Neuronal stem cell (in vitro differentiated cells): ENCODE results near the gene CCDC102A.

ENCODE experiments used
- DNase-seq: peaks from one replicate; pipeline ENCODE4 v3.0.0-alpha.2; 2013; ENCODE audit warnings: low spot score
- H2AFZ ChIP-seq: one replicate; pipeline ENCODE4 v1.6.1; 2013; ENCODE audit warnings: mild to moderate bottlenecking, low read length, inconsistent platforms
- H2AK5ac ChIP-seq: 2 replicates; pipeline ENCODE4 v1.6.1; 2013; ENCODE audit warnings: low read depth, mild to moderate bottlenecking, inconsistent platforms, low read length, moderate library complexity, mixed read lengths
- H2BK120ac ChIP-seq: 2 replicates; pipeline ENCODE4 v1.6.1; 2013; ENCODE audit warnings: low read depth, mild to moderate bottlenecking, inconsistent platforms, low read length, moderate library complexity, mixed read lengths
- H2BK12ac ChIP-seq: one replicate; pipeline ENCODE4 v1.6.1; 2013; ENCODE audit warnings: low read length, inconsistent platforms
- H2BK15ac ChIP-seq: 2 replicates; pipeline ENCODE4 v1.6.1; 2013; ENCODE audit warnings: mild to moderate bottlenecking, low read length, inconsistent platforms, mixed read lengths
- H2BK5ac ChIP-seq: one replicate; pipeline ENCODE4 v1.6.1; 2013; ENCODE audit warnings: inconsistent platforms, mild to moderate bottlenecking, low read length, moderate library complexity
- H3K14ac ChIP-seq: one replicate; pipeline ENCODE4 v1.6.1; 2013; ENCODE audit warnings: low read length, inconsistent platforms
- H3K18ac ChIP-seq: 2 replicates; pipeline ENCODE4 v1.6.1; 2013; ENCODE audit warnings: low read length, inconsistent platforms
- H3K23ac ChIP-seq: 2 replicates; pipeline ENCODE4 v1.6.1; 2013; ENCODE audit warnings: low read depth, mild to moderate bottlenecking, mixed read lengths, low read length, inconsistent platforms; ENCODE audit not compliant: poor library complexity
- H3K27ac ChIP-seq: replicated peaks from 3 replicates; pipeline ENCODE4 v1.5.1; 2013; ENCODE audit warnings: low read length, inconsistent platforms
- H3K27me3 ChIP-seq, 3 experiments: 2 replicates each; pipeline ENCODE4 v1.6.1; 2013; ENCODE audit warnings: low read length in 3 of 3, mild to moderate bottlenecking in 2 of 3, inconsistent platforms in 1 of 3, low read depth in 1 of 3, mixed read lengths in 1 of 3, moderate library complexity in 1 of 3; ENCODE audit not compliant: control insufficient read depth in 3 of 3, insufficient read depth in 3 of 3
- H3K36me3 ChIP-seq, 2 donors: replicated peaks in 1 of 2; 2 replicates each; pipeline ENCODE4 v1.6.1; 2013; ENCODE audit warnings: low read length in 2 of 2; ENCODE audit not compliant: control insufficient read depth in 2 of 2, insufficient read depth in 2 of 2
- H3K4ac ChIP-seq: 2 replicates; pipeline ENCODE4 v1.6.1; 2013; ENCODE audit warnings: inconsistent platforms, mild to moderate bottlenecking, low read length, moderate library complexity
- H3K4me1 ChIP-seq, 2 donors: 1 replicate in 1 of 2; 2 replicates in 1 of 2; pipeline ENCODE4 v1.6.1; 2013; ENCODE audit warnings: low read length in 2 of 2, low read depth in 1 of 2; ENCODE audit not compliant: control insufficient read depth in 2 of 2, insufficient read depth in 1 of 2
- H3K4me2 ChIP-seq: one replicate; pipeline ENCODE4 v1.6.1; 2013; ENCODE audit warnings: mild to moderate bottlenecking, low read length, inconsistent platforms; ENCODE audit not compliant: insufficient read depth, poor library complexity, severe bottlenecking
- H3K4me3 ChIP-seq, 2 donors: 2 replicates each; pipeline ENCODE4 v1.5.1; 2013; ENCODE audit warnings: low read length in 2 of 2, mild to moderate bottlenecking in 2 of 2, inconsistent platforms in 1 of 2, moderate library complexity in 1 of 2
- H3K79me1 ChIP-seq: one replicate; pipeline ENCODE4 v1.6.1; 2013; ENCODE audit warnings: low read depth, mild to moderate bottlenecking, inconsistent platforms, low read length, moderate library complexity
- H3K9ac ChIP-seq: one replicate; pipeline ENCODE4 v1.6.1; 2013; ENCODE audit warnings: mild to moderate bottlenecking, low read depth, low read length, inconsistent platforms; ENCODE audit not compliant: poor library complexity
- H3K9me3 ChIP-seq, 2 donors: replicated peaks in 1 of 2; 2 replicates each; pipeline versions ENCODE3 to v1.6.1; 2013; ENCODE audit warnings: low read length in 2 of 2, mild to moderate bottlenecking in 2 of 2, inconsistent platforms in 1 of 2, low read depth in 1 of 2, mixed read lengths in 1 of 2, moderate library complexity in 1 of 2; ENCODE audit not compliant: control insufficient read depth in 2 of 2, insufficient read depth in 1 of 2
- H4K8ac ChIP-seq: one replicate; pipeline ENCODE4 v1.6.1; 2013; ENCODE audit warnings: low read depth, mild to moderate bottlenecking, inconsistent platforms, low read length, moderate library complexity
- H4K91ac ChIP-seq: one replicate; pipeline ENCODE4 v1.6.1; 2013; ENCODE audit warnings: low read length, low read depth, mild to moderate bottlenecking, inconsistent platforms; ENCODE audit not compliant: poor library complexity
- WGBS, 2 donors: extraction: QIAGEN DNeasy Blood & Tissue Kit; methylation state at CpG; one replicate each; pipeline ENCODE4 v1.1.7; 2013; ENCODE audit warnings: missing lambda C conversion rate in 2 of 2, mixed read lengths in 1 of 2; ENCODE audit not compliant: insufficient read length in 2 of 2, insufficient replicate concordance in 1 of 2; ENCODE audit errors: extremely low coverage in 2 of 2; 5-methylcytosine and 5-hydroxymethylcytosine counted together

The CCDC102A gene

GRCh38 chr16:57479976-57480753 lies 56.2 kb downstream of the CCDC102A start:
- Histone ChIP-seq H4K91ac (no peak overlapping the region), H2BK12ac (peak overlapping the region; percentile 5), H3K36me3 (no peaks in the 10 kb centered on the region), H3K4me1 (peaks cover 33 to 36% of the 10 kb centered on the region in 2 donors), H3K9ac (peak overlapping the region; percentile 1), H2BK15ac (peak overlapping the region; percentile 100), H3K79me1 (peaks cover 13% of the 10 kb centered on the region), H3K14ac (no peak overlapping the region), H3K9me3 (no peaks in the 10 kb centered on the region), H3K4ac (no peak overlapping the region), H2AK5ac (peak overlapping the region; percentile 49), H2BK5ac (peak overlapping the region; percentile 63), H2AFZ (peak overlapping the region; percentile 87), H2BK120ac (no peak overlapping the region), H3K27me3 (peaks cover 0 to 19% (median 0%) of the 10 kb centered on the region in 3 experiments), H3K18ac (peak overlapping the region; percentile 93), H4K8ac (no peak overlapping the region), H3K4me2 (peak overlapping the region; percentile 66), H3K4me3 (peak overlapping the region; percentile 46 to 62), H3K27ac (peak overlapping the region; percentile 8), H3K23ac (no peak overlapping the region)
- no peak for DNase-seq
- no CpG with 5 or more reads among the region's 15 CpGs for WGBS, 2 donors

DNA sequence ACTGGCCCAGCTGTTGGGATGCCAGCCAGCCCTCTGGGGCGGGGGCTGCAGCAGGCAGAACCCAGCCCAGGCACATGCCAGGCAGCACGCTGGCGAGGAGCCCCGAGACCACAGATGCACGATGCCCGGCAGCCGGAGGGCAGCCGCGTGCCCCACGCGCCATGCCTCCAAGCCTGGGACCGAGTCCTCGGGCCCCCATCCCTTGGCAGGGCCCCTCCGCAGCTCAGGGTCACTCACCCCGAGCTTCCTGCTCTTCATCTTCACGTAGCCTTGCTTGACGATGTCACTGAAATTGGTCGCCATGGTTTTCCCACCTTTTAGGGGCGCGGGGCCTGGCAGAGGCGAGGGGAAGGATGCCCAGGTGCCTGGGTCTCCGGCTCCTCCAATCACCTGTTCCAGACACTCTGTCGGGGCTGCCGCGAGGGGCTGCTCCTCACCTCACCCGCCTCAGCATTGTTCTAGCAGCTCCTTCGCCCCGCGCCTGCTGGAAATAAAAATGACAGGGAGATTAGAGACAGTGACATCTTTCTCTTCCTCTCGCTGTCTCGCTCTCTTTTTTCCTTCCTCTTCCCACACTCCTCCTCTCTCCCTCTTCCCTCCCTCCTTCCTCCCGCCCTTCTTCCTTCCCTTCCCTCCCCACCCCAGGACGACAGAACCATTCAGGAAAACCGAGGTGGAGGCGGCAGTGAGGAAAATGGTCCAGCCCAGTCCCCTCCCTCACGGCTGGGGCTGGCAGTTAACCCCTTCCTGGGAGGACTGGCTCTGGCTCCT lies 57.0 kb downstream of the CCDC102A start:
- H3K18ac ChIP-seq = peak overlapping the region; percentile 93
- H2BK120ac ChIP-seq = no peak overlapping the region
- H2AFZ ChIP-seq = peak overlapping the region; percentile 87
- H3K4ac ChIP-seq = peak overlapping the region; percentile 4
- H3K36me3 ChIP-seq = peaks cover 0 to 4% of the 10 kb centered on the region in 2 donors
- no peak overlapping the region for H3K14ac ChIP-seq
- peak overlapping the region; percentile 46 to 62 for H3K4me3 ChIP-seq
- no peak for DNase-seq
- H2BK12ac ChIP-seq = peak overlapping the region; percentile 14
- peak overlapping the region; percentile 81 for H3K23ac ChIP-seq
- peak overlapping the region; percentile 87 for H2AK5ac ChIP-seq
- no peak overlapping the region for H4K8ac ChIP-seq
- H3K9ac ChIP-seq = peak overlapping the region; percentile 64
- WGBS, 2 donors = no CpG with 5 or more reads among the region's 36 CpGs
- peaks cover 33 to 35% of the 10 kb centered on the region in 2 donors for H3K4me1 ChIP-seq
- H2BK5ac ChIP-seq = no peak overlapping the region
- no peak overlapping the region for H4K91ac ChIP-seq
- H3K27ac ChIP-seq = no peak overlapping the region
- peaks cover 13% of the 10 kb centered on the region for H3K79me1 ChIP-seq
- H3K27me3 ChIP-seq = peaks cover 0 to 12% (median 0%) of the 10 kb centered on the region in 3 experiments
- peak overlapping the region; percentile 66 for H3K4me2 ChIP-seq
- H3K9me3 ChIP-seq = no peaks in the 10 kb centered on the region
- peak overlapping the region; percentile 73 for H2BK15ac ChIP-seq

DNA sequence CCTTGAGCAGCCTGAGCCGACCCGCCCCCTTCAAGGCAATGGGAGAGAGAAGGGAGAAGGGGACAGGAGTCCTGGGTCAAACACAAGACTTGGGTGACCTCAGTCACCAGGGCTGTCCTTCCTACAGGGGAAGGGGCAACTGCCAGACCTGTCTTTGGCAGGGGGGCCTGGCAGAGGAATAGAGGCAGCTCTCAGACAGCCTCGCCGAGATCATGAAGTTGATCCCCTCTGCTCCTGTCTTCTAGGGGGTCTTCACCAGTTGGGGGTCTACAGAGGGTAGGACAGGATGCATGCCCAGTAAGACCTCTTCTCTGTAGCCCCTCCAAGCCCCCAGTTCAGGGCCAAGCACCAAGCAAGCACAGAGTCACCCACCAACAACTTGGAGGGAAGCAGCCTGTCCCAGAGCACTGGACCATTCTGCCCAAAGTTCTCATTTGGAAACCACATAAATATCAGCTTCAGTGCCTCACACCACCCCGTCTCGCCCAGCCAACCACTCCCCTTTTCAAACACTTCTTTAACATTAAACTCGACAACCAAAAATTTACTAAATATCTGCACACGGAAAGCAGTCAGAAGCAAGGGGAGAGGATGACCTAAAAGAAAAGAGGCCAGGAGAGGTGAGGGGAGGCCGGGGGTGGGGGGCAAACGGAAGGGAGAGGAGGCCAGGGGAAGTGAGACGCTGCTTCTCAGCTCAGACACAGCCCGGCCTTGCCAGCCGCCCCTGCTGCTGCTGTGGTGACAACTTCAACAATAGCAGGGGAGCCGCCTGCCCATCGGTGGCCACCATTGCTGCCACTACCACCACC lies 57.8 kb downstream of the CCDC102A start:
- H3K4me2 ChIP-seq = peak overlapping the region; percentile 66
- peak overlapping the region; percentile 46 to 62 for H3K4me3 ChIP-seq
- no peak overlapping the region for H3K27ac ChIP-seq
- peak overlapping the region; percentile 64 for H3K9ac ChIP-seq
- H2BK5ac ChIP-seq = no peak overlapping the region
- H3K14ac ChIP-seq = no peak overlapping the region
- WGBS, 2 donors = 100% methylated on average over 3 of the region's 15 CpGs; no CpG with 5 or more reads in 1 of the 2 donors
- H2BK15ac ChIP-seq = no peak overlapping the region
- H3K27me3 ChIP-seq = peaks cover 0 to 7% (median 0%) of the 10 kb centered on the region in 3 experiments
- peak overlapping the region; percentile 87 for H2AK5ac ChIP-seq
- no peaks in the 10 kb centered on the region for H3K9me3 ChIP-seq
- H4K8ac ChIP-seq = no peak overlapping the region
- H2BK120ac ChIP-seq = no peak overlapping the region
- H4K91ac ChIP-seq = no peak overlapping the region
- peak overlapping the region; percentile 81 for H3K23ac ChIP-seq
- H3K79me1 ChIP-seq = peaks cover 7% of the 10 kb centered on the region
- peak overlapping the region; percentile 4 for H3K4ac ChIP-seq
- H3K18ac ChIP-seq = peak overlapping the region; percentile 86
- peak overlapping the region; percentile 87 for H2AFZ ChIP-seq
- peaks cover 33 to 35% of the 10 kb centered on the region in 2 donors for H3K4me1 ChIP-seq
- H3K36me3 ChIP-seq = peaks cover 5 to 8% of the 10 kb centered on the region in 2 donors
- H2BK12ac ChIP-seq = peak overlapping the region; percentile 14
- DNase-seq = no peak
